PFSK-1 (cell line): ENCODE results near the gene B4GALT3.

Experiments
- FOXP2 ChIP-seq: optimal IDR thresholded peaks from 2 replicates; pipeline ENCODE3; 2011; ENCODE audit warnings: borderline replicate concordance, control low read depth, inconsistent platforms; ENCODE audit not compliant: insufficient read depth; ENCODE audit errors: extremely low read length, extremely low read depth
- POLR2AphosphoS5 ChIP-seq: IDR thresholded peaks from 2 replicates; pipeline ENCODE4 v1.6.1; 2012; ENCODE audit warnings: low read depth, mild to moderate bottlenecking, control low read depth, low read length, moderate library complexity
- SIN3A ChIP-seq: IDR thresholded peaks from 2 replicates; pipeline ENCODE4 v1.6.1; 2012; ENCODE audit warnings: mild to moderate bottlenecking, low read length, moderate library complexity, borderline replicate concordance; ENCODE audit not compliant: insufficient read depth
- TAF1 ChIP-seq: IDR thresholded peaks from 2 replicates; pipeline ENCODE4 v1.6.1; 2012; ENCODE audit warnings: low read length, control low read depth, borderline replicate concordance; ENCODE audit not compliant: insufficient read depth
- TF ChIP-seq, protein P1 (sequence below), 2 experiments: IDR thresholded peaks; 2 replicates each; pipeline versions ENCODE4 v1.6.1 to v1.8.0; 2011 to 2012; ENCODE audit warnings: low read depth in 2 of 2, low read length in 2 of 2, control low read depth in 1 of 2, inconsistent platforms in 1 of 2, mild to moderate bottlenecking in 1 of 2, moderate library complexity in 1 of 2; ENCODE audit not compliant: insufficient read depth in 1 of 2

The B4GALT3 gene

DNA sequence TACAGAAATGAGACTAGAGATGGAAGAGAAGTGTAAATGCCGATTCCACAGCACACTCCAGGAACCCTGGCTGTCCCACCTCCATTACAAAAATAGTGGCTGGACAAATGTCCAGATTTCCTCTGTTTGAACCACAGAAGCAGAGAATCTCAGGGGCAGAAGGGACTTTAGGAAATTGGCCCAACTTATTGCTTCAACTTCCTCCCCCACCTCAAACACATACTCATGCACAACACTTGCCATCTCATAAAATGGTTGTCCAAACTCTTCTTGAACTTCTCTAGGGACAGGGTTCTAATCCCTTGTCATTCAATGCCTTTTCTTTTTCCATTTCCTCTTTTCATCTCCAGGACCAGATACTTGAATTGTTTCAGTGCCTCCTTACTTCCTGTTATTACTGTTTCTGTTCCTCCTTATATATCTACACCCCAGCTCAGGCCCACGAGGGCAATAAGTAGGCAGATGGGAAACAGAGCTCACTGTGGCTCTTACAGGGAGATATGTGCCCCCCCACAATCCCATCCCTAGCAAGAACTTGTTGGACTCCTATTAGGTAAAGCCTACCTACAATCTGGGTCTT lies 8.5 kb upstream of the B4GALT3 start:
- TF ChIP-seq, protein P1, sequence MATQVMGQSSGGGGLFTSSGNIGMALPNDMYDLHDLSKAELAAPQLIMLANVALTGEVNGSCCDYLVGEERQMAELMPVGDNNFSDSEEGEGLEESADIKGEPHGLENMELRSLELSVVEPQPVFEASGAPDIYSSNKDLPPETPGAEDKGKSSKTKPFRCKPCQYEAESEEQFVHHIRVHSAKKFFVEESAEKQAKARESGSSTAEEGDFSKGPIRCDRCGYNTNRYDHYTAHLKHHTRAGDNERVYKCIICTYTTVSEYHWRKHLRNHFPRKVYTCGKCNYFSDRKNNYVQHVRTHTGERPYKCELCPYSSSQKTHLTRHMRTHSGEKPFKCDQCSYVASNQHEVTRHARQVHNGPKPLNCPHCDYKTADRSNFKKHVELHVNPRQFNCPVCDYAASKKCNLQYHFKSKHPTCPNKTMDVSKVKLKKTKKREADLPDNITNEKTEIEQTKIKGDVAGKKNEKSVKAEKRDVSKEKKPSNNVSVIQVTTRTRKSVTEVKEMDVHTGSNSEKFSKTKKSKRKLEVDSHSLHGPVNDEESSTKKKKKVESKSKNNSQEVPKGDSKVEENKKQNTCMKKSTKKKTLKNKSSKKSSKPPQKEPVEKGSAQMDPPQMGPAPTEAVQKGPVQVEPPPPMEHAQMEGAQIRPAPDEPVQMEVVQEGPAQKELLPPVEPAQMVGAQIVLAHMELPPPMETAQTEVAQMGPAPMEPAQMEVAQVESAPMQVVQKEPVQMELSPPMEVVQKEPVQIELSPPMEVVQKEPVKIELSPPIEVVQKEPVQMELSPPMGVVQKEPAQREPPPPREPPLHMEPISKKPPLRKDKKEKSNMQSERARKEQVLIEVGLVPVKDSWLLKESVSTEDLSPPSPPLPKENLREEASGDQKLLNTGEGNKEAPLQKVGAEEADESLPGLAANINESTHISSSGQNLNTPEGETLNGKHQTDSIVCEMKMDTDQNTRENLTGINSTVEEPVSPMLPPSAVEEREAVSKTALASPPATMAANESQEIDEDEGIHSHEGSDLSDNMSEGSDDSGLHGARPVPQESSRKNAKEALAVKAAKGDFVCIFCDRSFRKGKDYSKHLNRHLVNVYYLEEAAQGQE (IDR thresholded peaks at IDR 0.05; ENCODE audit: insufficient read depth in 1 of 2, low read depth in 2 of 2, low read length in 2 of 2), result no peak
- no peak for TF ChIP-seq SIN3A
- TF ChIP-seq TAF1, result no peak
- no peak for TF ChIP-seq FOXP2

DNA sequence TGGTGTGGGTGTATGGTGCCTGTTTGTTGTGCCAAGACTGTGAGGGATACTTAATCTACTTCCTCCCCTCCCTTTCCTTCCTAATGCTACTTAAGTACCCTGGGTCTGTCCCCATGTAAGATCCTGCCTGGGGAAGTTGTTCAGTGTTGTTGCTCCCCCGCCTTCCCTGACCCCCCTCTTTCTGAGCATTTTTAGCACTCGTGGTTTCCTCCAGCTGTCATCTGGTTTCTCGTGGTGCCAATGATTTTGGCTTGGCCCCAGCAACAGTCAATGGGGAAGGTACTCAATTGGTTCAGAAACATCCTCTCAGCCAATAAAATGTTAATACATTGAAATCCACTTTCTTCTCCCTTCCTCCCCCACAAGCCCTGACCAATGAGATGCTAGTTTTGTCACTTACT lies 8.0 kb upstream of the B4GALT3 start:
- TF ChIP-seq, protein P1 (IDR thresholded peaks at IDR 0.05; ENCODE audit: insufficient read depth in 1 of 2, low read depth in 2 of 2, low read length in 2 of 2), result no peak
- no peak for TF ChIP-seq FOXP2
- TF ChIP-seq TAF1, result no peak
- TF ChIP-seq SIN3A, result no peak
- TF ChIP-seq POLR2AphosphoS5, result no peak

DNA sequence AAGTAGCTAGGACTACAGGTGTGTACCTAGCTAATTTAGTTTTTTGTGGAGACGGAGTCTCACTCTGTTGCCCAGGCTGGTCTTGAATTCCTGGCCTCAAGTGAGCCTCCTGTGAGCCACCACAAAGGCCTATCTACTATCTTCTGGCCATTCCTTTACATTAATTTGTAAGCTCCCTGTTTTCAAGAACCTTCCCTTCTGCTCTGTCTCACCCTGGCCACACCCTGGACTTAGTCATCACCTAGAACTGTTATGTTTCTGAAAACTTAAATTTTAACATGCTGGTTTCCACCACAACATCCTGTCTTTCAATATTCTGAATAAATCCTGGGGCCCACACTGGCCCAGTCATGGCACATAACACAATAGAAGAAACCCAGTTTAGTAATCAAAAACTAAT lies 4.9 kb upstream of the B4GALT3 start:
- no peak for TF ChIP-seq FOXP2
- no peak for TF ChIP-seq SIN3A
- no peak for TF ChIP-seq TAF1
- TF ChIP-seq, protein P1 (IDR thresholded peaks at IDR 0.05; ENCODE audit: insufficient read depth in 1 of 2, low read depth in 2 of 2, low read length in 2 of 2), result no peak
- TF ChIP-seq POLR2AphosphoS5, result no peak

DNA sequence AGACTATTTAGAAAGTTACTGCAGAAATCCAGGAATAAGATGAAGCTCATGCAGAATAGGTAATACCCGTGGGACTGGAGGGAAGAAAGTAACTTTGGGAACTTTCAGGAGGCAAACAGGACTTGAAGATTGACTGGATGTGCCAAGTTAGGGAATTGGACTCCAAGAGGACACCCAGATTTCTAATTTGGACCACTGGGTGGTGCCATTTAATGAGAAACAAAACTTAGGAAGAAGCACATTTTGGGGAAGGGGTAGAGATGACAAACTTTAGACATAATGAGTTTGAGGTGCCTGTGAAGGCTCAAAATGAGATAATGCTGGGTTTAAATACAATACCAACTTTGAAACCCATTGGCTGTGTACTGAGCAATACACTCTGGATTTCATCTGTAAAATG lies 3.3 kb upstream of the B4GALT3 start:
- TF ChIP-seq, protein P1 (IDR thresholded peaks at IDR 0.05; ENCODE audit: insufficient read depth in 1 of 2, low read depth in 2 of 2, low read length in 2 of 2), result no peak
- no peak for TF ChIP-seq FOXP2
- TF ChIP-seq TAF1, result no peak

DNA sequence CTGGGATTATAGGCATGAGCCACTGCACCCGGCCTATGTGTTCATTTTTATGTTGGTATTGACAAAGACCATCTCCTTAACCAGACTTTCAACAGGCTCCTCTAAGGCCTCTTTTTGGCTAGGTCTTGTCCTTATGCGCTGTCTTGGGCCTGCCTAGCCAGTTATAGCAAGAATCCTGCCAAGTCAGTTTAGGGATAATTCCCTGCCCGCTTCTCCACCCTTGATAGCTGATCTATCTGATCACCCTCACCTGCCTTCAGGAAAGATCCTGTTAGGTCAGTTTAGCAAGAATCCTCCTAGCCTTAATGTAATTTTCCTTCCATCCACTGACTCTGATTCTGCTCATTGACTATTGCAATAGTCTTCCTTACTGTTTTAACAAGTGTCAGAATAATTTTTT lies 2.4 kb upstream of the B4GALT3 start:
- TF ChIP-seq TAF1 (no peak), FOXP2 (no peak), SIN3A (no peak), POLR2AphosphoS5 (no peak)
- TF ChIP-seq, protein P1 (IDR thresholded peaks at IDR 0.05; ENCODE audit: insufficient read depth in 1 of 2, low read depth in 2 of 2, low read length in 2 of 2), result no peak
